Fibroblast of peridontal ligament (primary cell): ENCODE data around the gene POLDIP2.

Experiments used
- DNase-seq: peaks from one replicate; pipeline ENCODE4 v3.0.0-alpha.2; 2010; ENCODE audit errors: extremely low read depth

The POLDIP2 gene, protein sequence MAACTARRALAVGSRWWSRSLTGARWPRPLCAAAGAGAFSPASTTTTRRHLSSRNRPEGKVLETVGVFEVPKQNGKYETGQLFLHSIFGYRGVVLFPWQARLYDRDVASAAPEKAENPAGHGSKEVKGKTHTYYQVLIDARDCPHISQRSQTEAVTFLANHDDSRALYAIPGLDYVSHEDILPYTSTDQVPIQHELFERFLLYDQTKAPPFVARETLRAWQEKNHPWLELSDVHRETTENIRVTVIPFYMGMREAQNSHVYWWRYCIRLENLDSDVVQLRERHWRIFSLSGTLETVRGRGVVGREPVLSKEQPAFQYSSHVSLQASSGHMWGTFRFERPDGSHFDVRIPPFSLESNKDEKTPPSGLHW

GRCh38 chr17:28357061-28357900, at the start of gene POLDIP2:
Gene POLDIP2, minus strand, starts transcription at chr17:28357527. Its CDS starts 79 bp downstream, at chr17:28357448.
- peak; percentile 91 for DNase-seq

GRCh38 chr17:28406473-28406814, 49.1 kb upstream of the POLDIP2 start:
- DNase-seq = no peak

DNA sequence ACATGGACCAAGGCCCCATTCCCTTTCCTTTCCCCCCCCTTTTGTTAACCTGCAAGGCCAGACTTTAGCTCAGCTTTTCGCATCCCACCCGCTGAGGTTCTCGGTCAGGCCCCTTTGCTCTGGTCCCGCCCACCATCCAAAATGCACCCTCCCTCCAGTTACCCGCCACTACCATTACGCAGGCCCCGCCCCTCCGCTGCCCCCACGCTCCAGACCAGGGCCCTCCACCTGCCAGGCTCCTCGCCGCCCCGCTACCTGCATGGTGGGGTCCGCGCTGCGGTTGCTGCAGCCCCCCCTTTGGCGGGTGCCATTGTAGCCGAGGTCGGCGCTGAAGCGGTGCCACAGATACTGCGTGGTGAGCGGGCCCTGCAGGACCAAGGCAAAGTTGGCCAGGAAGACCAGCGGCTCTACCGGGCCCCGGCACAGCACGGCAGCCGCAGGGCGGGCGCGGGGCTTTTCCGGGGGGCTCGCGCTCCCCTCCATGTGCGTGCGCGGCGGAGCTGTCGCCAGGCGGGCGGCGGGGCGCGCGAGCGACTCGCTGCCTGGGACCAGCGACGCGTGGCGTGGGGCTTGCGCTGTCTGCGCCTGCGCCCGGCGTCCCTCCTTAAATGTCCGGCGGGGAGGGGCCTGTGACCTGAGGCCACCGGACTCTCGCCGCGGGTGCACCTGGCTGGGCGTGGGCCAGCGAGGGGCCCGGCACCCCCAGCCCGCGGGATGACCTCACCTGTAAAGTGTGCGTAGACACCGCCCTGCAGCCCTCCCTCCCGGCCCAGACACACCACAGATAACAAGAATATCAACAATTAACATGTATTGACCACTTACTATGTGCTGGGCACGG, 48.5 kb upstream of the POLDIP2 start, which contains the start of gene SLC46A1:
SLC46A1 (minus strand) TSS at position 581 of the 841 bp plus-strand sequence; CDS start at position 483, 98 bp downstream.
- DNase-seq = peak; percentile 32

DNA sequence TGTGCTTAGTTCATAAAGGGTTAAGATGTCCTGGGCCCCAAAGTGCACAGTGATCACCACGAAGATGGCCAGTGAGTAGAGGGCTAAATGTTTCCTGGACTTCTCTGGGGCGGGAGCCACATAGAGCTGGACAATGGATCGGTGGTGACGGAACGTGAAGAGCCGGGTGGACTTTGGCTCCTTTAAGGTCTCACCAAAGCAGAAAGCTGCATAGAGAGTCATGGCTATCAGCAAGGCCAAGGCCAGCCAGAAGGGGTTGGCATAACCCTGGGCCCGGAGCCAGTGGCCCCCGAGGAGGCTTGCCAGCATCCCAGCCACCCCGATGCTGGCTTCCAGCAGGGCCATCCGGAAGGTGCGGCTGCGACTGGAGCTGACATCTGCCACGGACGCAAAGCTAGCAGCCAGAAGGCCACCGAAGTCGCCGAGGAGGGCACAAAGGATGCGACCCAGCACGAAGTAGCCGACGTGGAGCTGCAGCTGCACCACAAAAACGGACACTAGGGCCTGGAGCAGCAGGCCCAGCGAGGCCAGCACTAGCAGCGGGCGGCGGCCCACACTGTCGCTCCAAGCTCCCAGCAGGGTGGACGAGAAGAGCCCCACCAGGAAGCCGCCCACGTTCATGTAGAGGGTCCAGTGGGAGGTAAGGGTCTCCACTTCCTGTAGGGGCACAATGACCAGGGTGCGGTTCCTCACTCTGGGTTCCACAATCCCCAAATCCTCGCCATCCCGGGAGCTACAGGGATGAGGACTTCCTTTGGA, 47.7 kb upstream of the POLDIP2 start:
- DNase-seq = peak; percentile 9

- DNase-seq = no peak
Observed at GRCh38 chr17:28404461-28404811, 47.1 kb upstream of the POLDIP2 start.

- no peak for DNase-seq
Observed at GRCh38 chr17:28404007-28404406, 46.7 kb upstream of the POLDIP2 start.

- no peak for DNase-seq
Observed at GRCh38 chr17:28402844-28403243, 45.5 kb upstream of the POLDIP2 start.

GRCh38 chr17:28402224-28402630, 44.9 kb upstream of the POLDIP2 start:
- no peak for DNase-seq

DNA sequence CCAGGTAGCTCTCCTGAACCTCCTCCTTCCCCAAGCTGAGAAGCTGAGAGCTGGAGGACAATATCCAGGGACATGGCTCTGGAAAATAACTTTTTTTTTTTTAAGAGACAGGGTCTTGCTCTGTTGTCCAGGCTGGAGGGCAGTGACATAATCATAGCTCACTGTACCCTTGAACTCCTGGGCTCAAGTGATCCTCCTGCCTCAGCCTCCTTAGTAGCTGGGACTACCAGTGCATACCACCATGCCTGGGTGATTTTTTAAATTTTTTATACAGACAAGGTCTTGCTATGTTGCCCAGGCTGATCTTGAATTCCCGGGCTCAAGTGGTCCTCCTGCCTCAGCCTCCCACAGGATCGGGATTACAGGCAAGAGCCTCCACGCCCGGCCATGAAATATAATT, 42.5 kb upstream of the POLDIP2 start:
- no peak for DNase-seq

GRCh38 chr17:28398280-28398981, 41.1 kb upstream of the POLDIP2 start:
- DNase-seq = peak; percentile 40

DNA sequence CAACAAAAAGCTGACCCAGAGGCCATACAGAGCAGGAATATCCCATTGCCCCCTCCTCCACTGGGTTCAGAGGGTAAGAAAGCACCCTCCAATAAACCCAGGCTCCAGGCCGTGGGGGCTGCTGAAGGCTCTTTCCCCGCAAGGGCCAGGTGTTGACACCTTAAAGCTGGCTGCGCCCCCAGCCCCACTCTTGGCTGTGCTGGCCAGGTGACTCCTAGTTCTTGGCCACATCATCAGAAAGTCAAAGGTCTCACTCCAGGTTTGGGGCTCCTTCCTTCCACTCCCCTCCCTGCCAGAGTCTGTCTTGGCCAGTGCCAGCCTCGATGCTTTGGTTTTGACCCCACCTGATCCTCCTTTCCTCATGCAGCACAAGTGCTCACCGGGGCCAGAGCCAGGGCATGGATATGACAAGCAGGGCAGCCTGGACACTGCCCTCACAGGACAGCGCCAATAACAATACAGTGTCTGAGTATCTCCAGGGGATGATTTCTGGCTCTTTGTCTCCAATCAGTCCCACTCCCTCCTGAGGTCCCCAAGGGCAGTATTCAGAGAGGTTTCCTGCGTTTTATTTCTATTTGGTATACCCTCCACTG, 40.5 kb upstream of the POLDIP2 start:
- DNase-seq = no peak

DNA sequence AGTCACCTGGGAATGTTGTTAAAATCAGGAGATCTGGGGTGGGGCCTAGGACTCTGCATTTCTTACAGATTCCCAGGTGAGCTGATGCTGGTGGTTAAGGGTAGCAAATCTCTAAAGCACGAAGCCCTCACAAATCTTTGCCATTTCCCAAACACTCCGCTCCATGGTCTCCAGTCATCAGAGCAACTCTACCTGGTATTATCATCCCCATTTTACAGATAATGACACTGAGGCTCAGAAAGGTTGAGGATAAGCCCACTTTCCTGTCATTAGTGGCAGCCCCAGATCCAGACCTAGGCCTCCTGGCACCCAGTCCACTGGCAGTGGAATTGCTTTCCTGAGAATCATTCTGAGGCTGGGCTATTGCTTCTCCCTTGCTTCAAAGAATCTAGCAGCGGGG, 39.9 kb upstream of the POLDIP2 start:
- no peak for DNase-seq

- DNase-seq = no peak
Observed at GRCh38 chr17:28396635-28397239, 39.4 kb upstream of the POLDIP2 start.

DNA sequence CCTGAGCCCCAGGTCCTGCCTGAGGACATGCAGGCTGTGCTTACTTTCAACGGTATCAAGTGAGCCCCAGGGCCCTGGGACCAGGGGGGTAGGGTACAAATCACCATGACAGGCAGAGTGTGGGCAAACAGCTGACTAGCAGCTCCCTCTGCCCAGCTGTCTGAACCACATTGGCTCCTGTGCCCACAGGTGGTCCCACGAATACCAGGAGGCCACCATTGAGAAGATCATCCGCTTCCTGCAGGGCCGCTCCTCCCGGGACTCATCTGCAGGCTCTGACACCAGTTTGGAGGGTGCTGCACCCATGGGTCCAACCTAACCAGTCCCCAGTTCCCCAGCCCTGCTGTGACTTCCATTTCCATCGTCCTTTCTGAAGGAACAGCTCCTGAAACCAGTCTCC, 38.6 kb upstream of the POLDIP2 start:
- DNase-seq = no peak

DNA sequence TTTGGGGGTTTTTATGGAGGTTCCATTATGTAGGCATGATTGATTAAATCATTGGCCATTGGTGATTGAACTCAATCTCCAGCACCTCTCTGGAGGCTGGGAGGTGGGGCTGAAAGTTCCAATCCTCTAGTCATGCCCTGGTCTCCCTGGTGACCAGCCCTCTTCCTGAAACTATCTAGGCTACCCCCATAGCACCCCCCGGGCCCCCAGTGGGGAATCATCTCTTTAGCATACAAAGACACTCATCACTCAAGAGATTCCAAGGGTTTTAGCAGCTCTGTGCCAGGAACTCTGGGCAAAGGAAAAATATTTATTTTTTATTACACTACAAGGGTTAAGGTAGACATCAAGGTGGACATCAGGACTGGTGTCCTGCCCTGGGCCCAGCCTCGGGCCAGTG, 38.1 kb upstream of the POLDIP2 start:
- DNase-seq = no peak

GRCh38 chr17:28394337-28395116, 37.2 kb upstream of the POLDIP2 start:
- peak; percentile 77 for DNase-seq

DNA sequence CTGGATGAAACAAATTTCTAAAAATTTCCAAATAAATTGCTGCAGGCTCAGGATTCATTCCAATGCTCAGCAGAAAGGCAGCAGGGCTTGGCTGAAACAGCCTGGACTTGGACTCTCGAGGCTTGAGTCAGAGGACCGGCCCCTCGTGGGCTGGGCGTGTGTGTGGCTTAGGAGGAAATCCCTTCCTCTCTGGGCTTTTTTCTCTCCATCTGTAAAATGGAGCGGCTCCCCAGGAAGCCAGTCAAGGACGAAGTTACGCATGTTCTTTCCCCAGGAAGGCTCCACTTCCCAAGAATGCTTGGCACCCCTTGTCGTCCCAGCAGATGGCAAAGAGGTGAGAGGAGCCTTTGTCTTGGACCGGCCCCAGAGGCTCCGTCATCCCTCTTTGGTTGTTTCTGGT, 35.2 kb upstream of the POLDIP2 start:
- no peak for DNase-seq

GRCh38 chr17:28391401-28391800, 34.1 kb upstream of the POLDIP2 start:
- no peak for DNase-seq

GRCh38 chr17:28390984-28391383, 33.7 kb upstream of the POLDIP2 start:
- no peak for DNase-seq
